Measurements from ENCODE around the gene ACSBG1.

The ACSBG1 gene

GRCh38 chr15:78265137-78265460, 30.7 kb upstream of the ACSBG1 start:
- no peak for TF ChIP-seq REST (IDR thresholded peaks at IDR 0.05; ENCODE audit: insufficient read depth in 1 of 2, low read depth in 2 of 2, low read length in 2 of 2)
- no peak for TF ChIP-seq SIN3A (IDR thresholded peaks at IDR 0.05; ENCODE audit: borderline replicate concordance, insufficient read depth, low read length)

GRCh38 chr15:78264304-78265136, 30.2 kb upstream of the ACSBG1 start, which contains the start of gene DNAJA4:
TSS of gene DNAJA4 (plus strand) at chr15:78264562. CDS start at chr15:78264764, 202 bp downstream.
- TF ChIP-seq REST (IDR thresholded peaks at IDR 0.05; ENCODE audit: insufficient read depth in 1 of 2, low read depth in 2 of 2, low read length in 2 of 2): no peak
- TF ChIP-seq POLR2AphosphoS5 (IDR thresholded peaks at IDR 0.05; ENCODE audit: low read depth, low read length): no peak
- no peak for TF ChIP-seq SIN3A (IDR thresholded peaks at IDR 0.05; ENCODE audit: borderline replicate concordance, insufficient read depth, low read length)
- no peak for TF ChIP-seq TAF1 (IDR thresholded peaks at IDR 0.05; ENCODE audit: borderline replicate concordance, insufficient read depth, low read length)
- TF ChIP-seq FOXP2 (optimal IDR thresholded peaks at IDR 0.05; ENCODE audit: borderline replicate concordance, extremely low read depth, extremely low read length, insufficient read depth): no peak

DNA sequence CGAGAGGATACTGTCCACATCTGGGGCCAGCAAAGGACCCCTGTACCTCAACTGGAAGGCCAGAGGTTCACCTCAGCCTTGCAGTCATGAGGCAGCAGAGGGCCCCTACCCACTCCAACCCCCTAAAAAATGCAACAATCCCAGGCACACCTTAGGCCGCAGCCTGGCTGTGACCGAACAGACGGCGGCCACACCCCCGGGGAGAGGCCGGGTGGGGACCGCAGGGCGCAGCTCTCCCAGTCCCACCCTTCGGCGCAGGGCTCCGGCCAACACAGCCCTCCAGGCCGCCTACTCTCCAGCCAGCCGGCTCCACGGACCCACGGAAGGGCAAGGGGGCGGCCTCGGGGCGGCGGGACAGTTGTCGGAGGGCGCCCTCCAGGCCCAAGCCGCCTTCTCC, 29.5 kb upstream of the ACSBG1 start:
- TF ChIP-seq REST (IDR thresholded peaks at IDR 0.05; ENCODE audit: insufficient read depth in 1 of 2, low read depth in 2 of 2, low read length in 2 of 2) (no peak), FOXP2 (optimal IDR thresholded peaks at IDR 0.05; ENCODE audit: borderline replicate concordance, extremely low read depth, extremely low read length, insufficient read depth) (no peak), POLR2AphosphoS5 (IDR thresholded peaks at IDR 0.05; ENCODE audit: low read depth, low read length) (no peak)

GRCh38 chr15:78263351-78263781, 29.0 kb upstream of the ACSBG1 start:
- TF ChIP-seq SIN3A (IDR thresholded peaks at IDR 0.05; ENCODE audit: borderline replicate concordance, insufficient read depth, low read length): no peak
- TF ChIP-seq POLR2AphosphoS5 (IDR thresholded peaks at IDR 0.05; ENCODE audit: low read depth, low read length): no peak
- no peak for TF ChIP-seq REST (IDR thresholded peaks at IDR 0.05; ENCODE audit: insufficient read depth in 1 of 2, low read depth in 2 of 2, low read length in 2 of 2)
- TF ChIP-seq TAF1 (IDR thresholded peaks at IDR 0.05; ENCODE audit: borderline replicate concordance, insufficient read depth, low read length): no peak
- no peak for TF ChIP-seq FOXP2 (optimal IDR thresholded peaks at IDR 0.05; ENCODE audit: borderline replicate concordance, extremely low read depth, extremely low read length, insufficient read depth)

- no peak for TF ChIP-seq TAF1 (IDR thresholded peaks at IDR 0.05; ENCODE audit: borderline replicate concordance, insufficient read depth, low read length)
- no peak for TF ChIP-seq POLR2AphosphoS5 (IDR thresholded peaks at IDR 0.05; ENCODE audit: low read depth, low read length)
- TF ChIP-seq SIN3A (IDR thresholded peaks at IDR 0.05; ENCODE audit: borderline replicate concordance, insufficient read depth, low read length): no peak
- TF ChIP-seq REST (IDR thresholded peaks at IDR 0.05; ENCODE audit: insufficient read depth in 1 of 2, low read depth in 2 of 2, low read length in 2 of 2): no peak
- no peak for TF ChIP-seq FOXP2 (optimal IDR thresholded peaks at IDR 0.05; ENCODE audit: borderline replicate concordance, extremely low read depth, extremely low read length, insufficient read depth)
These were observed 26.7 kb upstream of the ACSBG1 start for GRCh38 chr15:78261062-78261461.

Data from PFSK-1 (cell line).